Liver (tissue), 9 donors: Measurements from ENCODE around the gene MAP3K5. TPM values are rescaled to one million over a fixed set of nuclear protein-coding genes. Genes with fewer than 3 reads are reported as not detected.

Source experiments
- DNase-seq: peaks from one replicate; pipeline ENCODE4 v3.0.0-alpha.2; 2017; ENCODE audit warnings: low spot score
- H3K27ac ChIP-seq, 2 donors: one replicate each; pipeline ENCODE4 v1.7.0; 2013; ENCODE audit warnings: inconsistent platforms in 2 of 2, low read length in 2 of 2, control low read depth in 1 of 2, low read depth in 1 of 2, mild to moderate bottlenecking in 1 of 2
- H3K27me3 ChIP-seq, 4 donors: one replicate each; pipeline versions ENCODE4 v1.6.1 to v1.7.0; 2013; ENCODE audit warnings: low read length in 3 of 4, inconsistent platforms in 1 of 4, mild to moderate bottlenecking in 1 of 4, moderate library complexity in 1 of 4; ENCODE audit not compliant: control insufficient read depth in 4 of 4, insufficient read depth in 4 of 4
- H3K36me3 ChIP-seq, 4 donors: one replicate each; pipeline versions ENCODE4 v1.6.1 to v1.7.0; 2013; ENCODE audit warnings: low read length in 3 of 4, mild to moderate bottlenecking in 3 of 4, low read depth in 1 of 4, moderate library complexity in 1 of 4; ENCODE audit not compliant: control insufficient read depth in 4 of 4, insufficient read depth in 3 of 4
- H3K4me1 ChIP-seq, 4 donors: one replicate each; pipeline versions ENCODE4 v1.6.1 to v1.7.0; 2013; ENCODE audit warnings: low read length in 3 of 4, mild to moderate bottlenecking in 3 of 4, moderate library complexity in 1 of 4; ENCODE audit not compliant: control insufficient read depth in 4 of 4, insufficient read depth in 4 of 4
- H3K4me3 ChIP-seq, 3 donors: one replicate each; pipeline versions ENCODE4 v1.6.1 to v1.7.0; 2013; ENCODE audit warnings: low read length in 3 of 3, control low read depth in 1 of 3, low read depth in 1 of 3, mild to moderate bottlenecking in 1 of 3
- H3K9ac ChIP-seq, 2 donors: one replicate each; pipeline ENCODE4 v1.7.0; 2013; ENCODE audit warnings: low read length in 2 of 2, mild to moderate bottlenecking in 2 of 2, moderate library complexity in 2 of 2, control low read depth in 1 of 2, low read depth in 1 of 2
- H3K9me3 ChIP-seq, 4 donors: one replicate each; pipeline versions ENCODE4 v1.6.1 to v1.7.0; 2013; ENCODE audit warnings: low read length in 3 of 4; ENCODE audit not compliant: control insufficient read depth in 4 of 4
- EGR1 ChIP-seq, 2 donors: IDR thresholded peaks; 2 replicates each; pipeline ENCODE4 v1.6.1; 2016 to 2018; ENCODE audit warnings: antibody characterized with exemption in 2 of 2, low read depth in 2 of 2
- FOXA1 ChIP-seq: IDR thresholded peaks from 2 replicates; pipeline ENCODE4 v1.6.1; 2016; ENCODE audit warnings: antibody characterized with exemption
- GABPA ChIP-seq, 2 donors: IDR thresholded peaks in 1 of 2; conservative IDR thresholded peaks in 1 of 2; 2 replicates each; pipeline ENCODE4 v1.6.1; 2016; ENCODE audit warnings: antibody characterized with exemption in 2 of 2, mild to moderate bottlenecking in 1 of 2, moderate library complexity in 1 of 2
- HNF4A ChIP-seq, 2 donors: conservative IDR thresholded peaks; 2 replicates each; pipeline ENCODE4 v1.6.1; 2016; ENCODE audit warnings: antibody characterized with exemption in 2 of 2, mild to moderate bottlenecking in 2 of 2
- JUND ChIP-seq, 2 donors: IDR thresholded peaks; 2 replicates each; pipeline ENCODE4 v1.6.1; 2016; ENCODE audit warnings: antibody characterized with exemption in 2 of 2
- NR2F2 ChIP-seq: IDR thresholded peaks from 2 replicates; pipeline ENCODE4 v1.6.1; 2016; ENCODE audit warnings: antibody characterized with exemption
- RAD21 ChIP-seq, 2 donors: IDR thresholded peaks; 2 replicates each; pipeline ENCODE4 v1.6.1; 2016; ENCODE audit warnings: antibody characterized with exemption in 2 of 2, mild to moderate bottlenecking in 2 of 2
- RXRA ChIP-seq, 2 donors: IDR thresholded peaks; 2 replicates each; pipeline ENCODE4 v1.6.1; 2017 to 2018; ENCODE audit warnings: antibody characterized with exemption in 2 of 2, mild to moderate bottlenecking in 1 of 2
- SP1 ChIP-seq: IDR thresholded peaks from 2 replicates; pipeline ENCODE4 v1.6.1; 2018; ENCODE audit warnings: antibody characterized with exemption, mild to moderate bottlenecking
- TAF1 ChIP-seq: conservative IDR thresholded peaks from 2 replicates; pipeline ENCODE4 v1.6.1; 2016; ENCODE audit warnings: antibody characterized with exemption, mild to moderate bottlenecking
- YY1 ChIP-seq: IDR thresholded peaks from 2 replicates; pipeline ENCODE4 v1.6.1; 2016; ENCODE audit warnings: antibody characterized with exemption, mild to moderate bottlenecking
- WGBS: extraction: QIAGEN DNeasy Blood & Tissue Kit; methylation state at CpG from one replicate; pipeline ENCODE4 v1.1.7; 2013; 5-methylcytosine and 5-hydroxymethylcytosine counted together
- polyA plus RNA-seq, 2 donors: library from polyadenylated mRNA; stranded (reverse) in 1 of 2; unstranded in 1 of 2; fragments of 200-250 nt in 1 of 2; fragments of >200 nt in 1 of 2; fragmentation: Nextera tagmentation in 1 of 2; extraction: Ambion mirVana in 1 of 2; gene quantifications; one replicate each; pipeline versions ENCODE4 v1.2.1 to v1.2.3, GENCODE V29; 2013 to 2015
- total RNA-seq, 2 donors: library from RNA; depleted of rRNA; stranded (reverse); fragments of >200 nt; gene quantifications; one replicate each; pipeline ENCODE4 v1.2.3, GENCODE V29; 2014
- TF ChIP-seq, protein P1 (sequence below): IDR thresholded peaks from 2 replicates; pipeline ENCODE4 v1.6.1; 2016; ENCODE audit warnings: antibody characterized with exemption, mild to moderate bottlenecking
- TF ChIP-seq, protein P2 (sequence below): fragments of 150-350 bp; IDR thresholded peaks from 2 replicates; pipeline ENCODE4 v1.5.1; 2017; ENCODE audit warnings: improper control_type of control experiment, low read depth, low read length; ENCODE audit not compliant: missing input control
- TF ChIP-seq, protein P3 (sequence below): IDR thresholded peaks from 2 replicates; pipeline ENCODE4 v1.6.1; 2016; ENCODE audit warnings: antibody characterized with exemption
- TF ChIP-seq, protein P4 (sequence below): IDR thresholded peaks from 2 replicates; pipeline ENCODE4 v1.6.1; 2016; ENCODE audit warnings: antibody characterized with exemption
- TF ChIP-seq, protein P5 (sequence below): IDR thresholded peaks from 2 replicates; pipeline ENCODE4 v1.6.1; 2016; ENCODE audit warnings: antibody characterized with exemption
- donor health status: healthy.
- donor health status: healthy.
- donor health status: healthy.
- donor health status: healthy.
- donor health status: healthy.

MAP3K5 gene
- total and polyA plus RNA-seq, 4 donors = 2.9 to 18.0 (median 5.5) TPM

DNA sequence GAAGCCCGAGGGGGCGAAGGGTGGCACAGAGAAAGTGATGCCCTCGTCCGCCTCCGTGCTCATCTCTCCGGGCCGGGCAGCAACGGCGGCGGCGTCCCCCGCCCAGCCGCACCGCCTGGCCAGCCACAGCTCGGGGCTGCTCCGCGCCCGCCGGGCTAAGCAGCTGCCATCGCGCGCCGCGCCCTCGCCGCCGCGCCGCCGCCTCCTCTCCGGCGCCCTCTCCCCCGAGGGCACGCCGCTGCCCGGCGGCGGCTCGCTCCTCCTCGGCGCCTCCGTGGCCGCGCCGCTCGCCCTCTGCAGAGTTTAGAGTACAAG lies 225 bp downstream of the MAP3K5 start:
- Histone ChIP-seq H3K27me3 (no peaks in the 10 kb centered on the region), H3K9ac (peak overlapping the region in 1 of 2 donors; percentile 72)
- under 1% methylated on average over 46 of the region's 46 CpGs for WGBS

DNA sequence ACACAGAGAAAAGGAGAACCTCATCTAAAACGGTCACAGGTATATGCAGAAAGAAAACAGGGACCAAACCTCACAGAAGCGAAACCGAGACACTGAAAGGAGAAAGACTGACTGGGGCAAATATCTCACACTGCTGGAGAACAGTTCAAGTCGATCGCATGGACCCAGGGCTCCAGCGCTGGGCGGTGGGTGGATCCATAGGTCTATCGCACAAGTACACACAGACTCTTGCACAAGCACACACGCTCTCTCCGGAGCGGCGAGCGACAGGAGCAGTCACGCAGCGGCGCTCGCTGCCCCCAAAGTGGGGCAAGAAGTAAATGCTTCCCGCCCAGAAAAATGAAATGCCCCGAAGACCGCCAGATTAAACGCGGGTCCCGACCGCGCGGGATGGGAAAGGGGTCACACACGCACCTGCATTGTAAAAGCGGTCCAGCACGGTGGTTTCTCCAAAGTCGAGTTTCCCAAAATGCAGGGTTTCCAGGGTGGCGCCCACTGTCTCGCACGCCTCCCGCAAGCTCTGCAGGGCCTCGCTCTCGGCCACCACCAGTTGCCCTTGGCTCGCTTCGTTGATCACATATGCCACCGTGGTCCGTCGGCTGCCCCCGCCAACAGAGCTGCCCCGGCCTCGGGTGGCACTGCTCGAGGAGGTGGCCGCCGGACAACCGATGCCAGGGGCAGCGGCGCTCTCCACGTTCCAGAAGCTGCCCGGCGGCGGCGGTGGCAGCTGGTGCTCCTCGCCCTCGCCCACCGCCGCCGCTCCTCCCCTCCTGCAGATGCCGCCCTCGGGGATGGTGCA lies 782 bp downstream of the MAP3K5 start:
- peak overlapping the region; percentile 90 to 94 (median 90) for H3K4me3 ChIP-seq
- no peaks in the 10 kb centered on the region for H3K9me3 ChIP-seq
- H3K36me3 ChIP-seq = no peaks in the 10 kb centered on the region
- H3K4me1 ChIP-seq = peaks cover 0 to 29% (median 8%) of the 10 kb centered on the region in 4 donors
- H3K9ac ChIP-seq = peak overlapping the region; percentile 72 to 92
- WGBS = 1% methylated on average over 62 of the region's 62 CpGs
- TF ChIP-seq YY1 (no peak), FOXA1 (no peak), RXRA (IDR thresholded peaks at IDR 0.05) (peak; percentile 21 to 44), JUND (IDR thresholded peaks at IDR 0.05) (no peak), SP1 (peak; percentile 6), GABPA (IDR thresholded peaks at IDR 0.05 in 1 of 2, conservative IDR thresholded peaks at IDR 0.05 in 1 of 2) (no peak), RAD21 (IDR thresholded peaks at IDR 0.05) (peak in 1 of 2 donors; percentile 65), EGR1 (IDR thresholded peaks at IDR 0.05; ENCODE audit: low read depth in 2 of 2) (no peak), TAF1 (peak; percentile 35), HNF4A (conservative IDR thresholded peaks at IDR 0.05) (peak; percentile 51 to 56), NR2F2 (no peak)
- TF ChIP-seq, protein P1, sequence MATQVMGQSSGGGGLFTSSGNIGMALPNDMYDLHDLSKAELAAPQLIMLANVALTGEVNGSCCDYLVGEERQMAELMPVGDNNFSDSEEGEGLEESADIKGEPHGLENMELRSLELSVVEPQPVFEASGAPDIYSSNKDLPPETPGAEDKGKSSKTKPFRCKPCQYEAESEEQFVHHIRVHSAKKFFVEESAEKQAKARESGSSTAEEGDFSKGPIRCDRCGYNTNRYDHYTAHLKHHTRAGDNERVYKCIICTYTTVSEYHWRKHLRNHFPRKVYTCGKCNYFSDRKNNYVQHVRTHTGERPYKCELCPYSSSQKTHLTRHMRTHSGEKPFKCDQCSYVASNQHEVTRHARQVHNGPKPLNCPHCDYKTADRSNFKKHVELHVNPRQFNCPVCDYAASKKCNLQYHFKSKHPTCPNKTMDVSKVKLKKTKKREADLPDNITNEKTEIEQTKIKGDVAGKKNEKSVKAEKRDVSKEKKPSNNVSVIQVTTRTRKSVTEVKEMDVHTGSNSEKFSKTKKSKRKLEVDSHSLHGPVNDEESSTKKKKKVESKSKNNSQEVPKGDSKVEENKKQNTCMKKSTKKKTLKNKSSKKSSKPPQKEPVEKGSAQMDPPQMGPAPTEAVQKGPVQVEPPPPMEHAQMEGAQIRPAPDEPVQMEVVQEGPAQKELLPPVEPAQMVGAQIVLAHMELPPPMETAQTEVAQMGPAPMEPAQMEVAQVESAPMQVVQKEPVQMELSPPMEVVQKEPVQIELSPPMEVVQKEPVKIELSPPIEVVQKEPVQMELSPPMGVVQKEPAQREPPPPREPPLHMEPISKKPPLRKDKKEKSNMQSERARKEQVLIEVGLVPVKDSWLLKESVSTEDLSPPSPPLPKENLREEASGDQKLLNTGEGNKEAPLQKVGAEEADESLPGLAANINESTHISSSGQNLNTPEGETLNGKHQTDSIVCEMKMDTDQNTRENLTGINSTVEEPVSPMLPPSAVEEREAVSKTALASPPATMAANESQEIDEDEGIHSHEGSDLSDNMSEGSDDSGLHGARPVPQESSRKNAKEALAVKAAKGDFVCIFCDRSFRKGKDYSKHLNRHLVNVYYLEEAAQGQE = no peak
- TF ChIP-seq, protein P2, sequence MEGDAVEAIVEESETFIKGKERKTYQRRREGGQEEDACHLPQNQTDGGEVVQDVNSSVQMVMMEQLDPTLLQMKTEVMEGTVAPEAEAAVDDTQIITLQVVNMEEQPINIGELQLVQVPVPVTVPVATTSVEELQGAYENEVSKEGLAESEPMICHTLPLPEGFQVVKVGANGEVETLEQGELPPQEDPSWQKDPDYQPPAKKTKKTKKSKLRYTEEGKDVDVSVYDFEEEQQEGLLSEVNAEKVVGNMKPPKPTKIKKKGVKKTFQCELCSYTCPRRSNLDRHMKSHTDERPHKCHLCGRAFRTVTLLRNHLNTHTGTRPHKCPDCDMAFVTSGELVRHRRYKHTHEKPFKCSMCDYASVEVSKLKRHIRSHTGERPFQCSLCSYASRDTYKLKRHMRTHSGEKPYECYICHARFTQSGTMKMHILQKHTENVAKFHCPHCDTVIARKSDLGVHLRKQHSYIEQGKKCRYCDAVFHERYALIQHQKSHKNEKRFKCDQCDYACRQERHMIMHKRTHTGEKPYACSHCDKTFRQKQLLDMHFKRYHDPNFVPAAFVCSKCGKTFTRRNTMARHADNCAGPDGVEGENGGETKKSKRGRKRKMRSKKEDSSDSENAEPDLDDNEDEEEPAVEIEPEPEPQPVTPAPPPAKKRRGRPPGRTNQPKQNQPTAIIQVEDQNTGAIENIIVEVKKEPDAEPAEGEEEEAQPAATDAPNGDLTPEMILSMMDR = no peak
- TF ChIP-seq, protein P3, sequence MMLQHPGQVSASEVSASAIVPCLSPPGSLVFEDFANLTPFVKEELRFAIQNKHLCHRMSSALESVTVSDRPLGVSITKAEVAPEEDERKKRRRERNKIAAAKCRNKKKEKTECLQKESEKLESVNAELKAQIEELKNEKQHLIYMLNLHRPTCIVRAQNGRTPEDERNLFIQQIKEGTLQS = no peak
- TF ChIP-seq, protein P4, sequence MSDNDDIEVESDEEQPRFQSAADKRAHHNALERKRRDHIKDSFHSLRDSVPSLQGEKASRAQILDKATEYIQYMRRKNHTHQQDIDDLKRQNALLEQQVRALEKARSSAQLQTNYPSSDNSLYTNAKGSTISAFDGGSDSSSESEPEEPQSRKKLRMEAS = peak; percentile 37
- TF ChIP-seq, protein P5, sequence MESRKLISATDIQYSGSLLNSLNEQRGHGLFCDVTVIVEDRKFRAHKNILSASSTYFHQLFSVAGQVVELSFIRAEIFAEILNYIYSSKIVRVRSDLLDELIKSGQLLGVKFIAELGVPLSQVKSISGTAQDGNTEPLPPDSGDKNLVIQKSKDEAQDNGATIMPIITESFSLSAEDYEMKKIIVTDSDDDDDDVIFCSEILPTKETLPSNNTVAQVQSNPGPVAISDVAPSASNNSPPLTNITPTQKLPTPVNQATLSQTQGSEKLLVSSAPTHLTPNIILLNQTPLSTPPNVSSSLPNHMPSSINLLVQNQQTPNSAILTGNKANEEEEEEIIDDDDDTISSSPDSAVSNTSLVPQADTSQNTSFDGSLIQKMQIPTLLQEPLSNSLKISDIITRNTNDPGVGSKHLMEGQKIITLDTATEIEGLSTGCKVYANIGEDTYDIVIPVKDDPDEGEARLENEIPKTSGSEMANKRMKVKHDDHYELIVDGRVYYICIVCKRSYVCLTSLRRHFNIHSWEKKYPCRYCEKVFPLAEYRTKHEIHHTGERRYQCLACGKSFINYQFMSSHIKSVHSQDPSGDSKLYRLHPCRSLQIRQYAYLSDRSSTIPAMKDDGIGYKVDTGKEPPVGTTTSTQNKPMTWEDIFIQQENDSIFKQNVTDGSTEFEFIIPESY = no peak
- no peaks in the 10 kb centered on the region for H3K27me3 ChIP-seq
- peak overlapping the region; percentile 94 to 97 for H3K27ac ChIP-seq
- peak; percentile 73 for DNase-seq

More for the DNA sequence above, 225 bp downstream of the MAP3K5 start:
- no peak for DNase-seq
- TF ChIP-seq GABPA (IDR thresholded peaks at IDR 0.05 in 1 of 2, conservative IDR thresholded peaks at IDR 0.05 in 1 of 2) (no peak), FOXA1 (no peak), HNF4A (conservative IDR thresholded peaks at IDR 0.05) (peak in 1 of 2 donors; percentile 48), EGR1 (IDR thresholded peaks at IDR 0.05; ENCODE audit: low read depth in 2 of 2) (no peak)
- TF ChIP-seq, protein P3 = no peak
- Histone ChIP-seq H3K9me3 (no peaks in the 10 kb centered on the region), H3K36me3 (no peaks in the 10 kb centered on the region), H3K27ac (peak overlapping the region; percentile 94 to 97), H3K4me3 (peak overlapping the region; percentile 90 to 94 (median 90)), H3K4me1 (peaks cover 0 to 27% (median 8%) of the 10 kb centered on the region in 4 donors)
